ENCODE results near the gene DPEP2NB. TPM values are rescaled to one million over a fixed set of nuclear protein-coding genes. Genes with fewer than 3 reads are reported as not detected.
"Not testable (repeated sequence)": the region's sequence is repeated elsewhere in the genome, so short reads cannot be mapped to it uniquely, and the experiment has no call there.

DPEP2NB gene
- total RNA-seq, 4 donors from 2014 or later = not detected

GRCh38 chr16:68019167-68019680, 3.5 kb upstream of the DPEP2NB start:
- TF ChIP-seq, protein P1, sequence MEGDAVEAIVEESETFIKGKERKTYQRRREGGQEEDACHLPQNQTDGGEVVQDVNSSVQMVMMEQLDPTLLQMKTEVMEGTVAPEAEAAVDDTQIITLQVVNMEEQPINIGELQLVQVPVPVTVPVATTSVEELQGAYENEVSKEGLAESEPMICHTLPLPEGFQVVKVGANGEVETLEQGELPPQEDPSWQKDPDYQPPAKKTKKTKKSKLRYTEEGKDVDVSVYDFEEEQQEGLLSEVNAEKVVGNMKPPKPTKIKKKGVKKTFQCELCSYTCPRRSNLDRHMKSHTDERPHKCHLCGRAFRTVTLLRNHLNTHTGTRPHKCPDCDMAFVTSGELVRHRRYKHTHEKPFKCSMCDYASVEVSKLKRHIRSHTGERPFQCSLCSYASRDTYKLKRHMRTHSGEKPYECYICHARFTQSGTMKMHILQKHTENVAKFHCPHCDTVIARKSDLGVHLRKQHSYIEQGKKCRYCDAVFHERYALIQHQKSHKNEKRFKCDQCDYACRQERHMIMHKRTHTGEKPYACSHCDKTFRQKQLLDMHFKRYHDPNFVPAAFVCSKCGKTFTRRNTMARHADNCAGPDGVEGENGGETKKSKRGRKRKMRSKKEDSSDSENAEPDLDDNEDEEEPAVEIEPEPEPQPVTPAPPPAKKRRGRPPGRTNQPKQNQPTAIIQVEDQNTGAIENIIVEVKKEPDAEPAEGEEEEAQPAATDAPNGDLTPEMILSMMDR (IDR thresholded peaks at IDR 0.05) = no peak
- ATAC-seq (ENCODE audit: low FRiP score) (no peak), DNase-seq (ENCODE audit: low spot score) (no peak)

- DNase-seq (ENCODE audit: low spot score) (no peak), ATAC-seq (ENCODE audit: low FRiP score) (no peak)
- TF ChIP-seq, protein P1 (IDR thresholded peaks at IDR 0.05) = no peak
Observed at GRCh38 chr16:68013440-68013839, 2.3 kb downstream of the DPEP2NB start.

- ATAC-seq (ENCODE audit: low FRiP score); DNase-seq (ENCODE audit: low spot score): not testable (repeated sequence)
Observed at GRCh38 chr16:68009872-68010271, 5.8 kb downstream of the DPEP2NB start.

DNA sequence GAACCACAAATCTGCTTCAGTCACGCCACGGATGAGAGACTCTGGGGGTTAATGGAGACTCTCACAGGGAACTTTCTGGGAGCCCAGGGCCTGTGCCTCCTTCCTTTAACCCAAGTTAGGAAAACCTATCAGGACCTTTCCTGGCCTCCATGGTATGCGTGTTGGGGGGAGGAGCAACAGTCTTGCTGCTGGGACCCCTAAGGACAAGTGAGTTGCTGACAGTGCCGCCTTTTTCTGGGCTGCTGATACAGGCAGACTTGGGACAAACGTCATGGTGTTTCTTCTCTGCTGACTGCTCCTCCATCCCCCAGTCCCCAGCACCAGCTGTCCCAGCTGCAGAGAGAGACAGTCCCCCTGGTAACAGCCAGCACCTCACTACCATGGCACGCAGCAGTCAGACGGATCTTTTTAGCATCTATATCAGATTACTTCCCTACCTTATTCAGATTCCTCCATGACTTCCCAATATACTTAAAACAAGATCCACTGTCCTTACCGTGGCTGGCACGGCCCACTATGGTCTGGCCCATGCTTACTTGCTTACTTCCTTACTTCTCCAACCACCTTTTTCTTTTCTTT, 6.5 kb downstream of the DPEP2NB start:
- ATAC-seq (ENCODE audit: low FRiP score) (no peak), DNase-seq (ENCODE audit: low spot score) (no peak)
- TF ChIP-seq, protein P1 (IDR thresholded peaks at IDR 0.05) = no peak

DNA sequence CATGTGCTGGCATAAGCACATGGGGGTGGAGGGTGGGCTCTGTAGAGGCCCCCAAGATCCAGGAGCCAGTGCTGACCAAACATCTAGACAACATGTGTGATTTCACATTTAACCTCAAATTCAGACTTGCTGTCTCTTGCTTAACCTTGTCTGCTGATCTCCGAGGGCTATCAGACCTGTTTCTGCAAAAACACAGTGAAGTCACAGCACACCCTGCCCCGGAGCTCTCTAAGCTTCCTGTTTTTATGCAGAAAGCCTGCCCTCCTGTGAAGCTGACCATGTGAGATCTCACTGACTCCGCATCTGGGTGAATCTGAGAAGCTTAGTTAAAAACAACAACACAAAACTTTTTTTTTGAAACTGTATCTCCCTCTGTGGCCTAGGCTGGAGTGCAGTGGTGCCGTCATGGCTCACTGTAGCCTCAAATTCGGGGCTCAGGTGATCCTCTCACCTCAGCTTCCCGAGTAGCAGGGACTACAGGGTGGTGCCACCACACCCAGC, 9.9 kb downstream of the DPEP2NB start:
- TF ChIP-seq, protein P1 (IDR thresholded peaks at IDR 0.05) = no peak
- DNase-seq (ENCODE audit: low spot score) = no peak
- ATAC-seq (ENCODE audit: low FRiP score) = no peak

DNA sequence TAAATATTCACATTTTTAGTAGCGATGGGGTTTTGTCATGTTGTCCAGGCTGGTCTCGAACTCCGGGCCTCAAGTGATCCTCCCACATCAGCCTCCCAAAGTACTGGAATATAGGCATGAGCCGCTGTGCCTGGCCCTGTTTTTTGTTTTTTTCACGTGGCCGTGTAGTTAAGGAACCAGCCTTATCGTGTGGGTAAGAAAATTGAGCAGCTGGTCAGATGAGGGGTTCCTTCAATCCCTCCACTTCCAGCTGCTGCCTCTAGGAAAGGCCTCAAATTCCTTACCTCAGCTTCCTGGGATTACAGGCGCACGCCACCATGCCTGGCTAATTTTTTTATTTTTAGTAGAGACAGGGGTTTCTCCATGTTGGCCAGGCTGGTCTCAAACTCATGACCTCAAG, 10.5 kb downstream of the DPEP2NB start:
- ATAC-seq (ENCODE audit: low FRiP score) = no peak

GRCh38 chr16:68003031-68003430, 12.7 kb downstream of the DPEP2NB start:
- DNase-seq (ENCODE audit: low spot score) = no peak
- no peak for ATAC-seq (ENCODE audit: low FRiP score)
- TF ChIP-seq, protein P1 (IDR thresholded peaks at IDR 0.05) = no peak

More for the DNA sequence above, 10.5 kb downstream of the DPEP2NB start:
- DNase-seq (ENCODE audit: low spot score) = no peak
- TF ChIP-seq, protein P1 (IDR thresholded peaks at IDR 0.05) = no peak

Measured in omental fat pad (tissue), 4 donors.